ENCODE measurements around the gene CCDC60.

- no peak for TF ChIP-seq POLR2A (IDR thresholded peaks at IDR 0.05)
- no peak for TF ChIP-seq CTCF (IDR thresholded peaks at IDR 0.05)
Observed at GRCh38 chr12:119556854-119557253, 222.3 kb downstream of the CCDC60 start.
